D341Med (cell line): ENCODE measurements around the gene AGBL4.
A peak's percentile ranks its signal among the peaks of the same experiment; 100 is the strongest.

Experiments
- DNase-seq: peaks from one replicate; pipeline ENCODE4 v3.0.0; 2012; ENCODE audit warnings: low spot score

AGBL4 gene

GRCh38 chr1:48581270-48581669 lies 1442.5 kb downstream of the AGBL4 start:
- DNase-seq: no peak

- no peak for DNase-seq
Measured at GRCh38 chr1:48576565-48576964, 1447.2 kb downstream of the AGBL4 start.

GRCh38 chr1:48572646-48573258 lies 1451.0 kb downstream of the AGBL4 start:
- DNase-seq: peak; percentile 80

DNA sequence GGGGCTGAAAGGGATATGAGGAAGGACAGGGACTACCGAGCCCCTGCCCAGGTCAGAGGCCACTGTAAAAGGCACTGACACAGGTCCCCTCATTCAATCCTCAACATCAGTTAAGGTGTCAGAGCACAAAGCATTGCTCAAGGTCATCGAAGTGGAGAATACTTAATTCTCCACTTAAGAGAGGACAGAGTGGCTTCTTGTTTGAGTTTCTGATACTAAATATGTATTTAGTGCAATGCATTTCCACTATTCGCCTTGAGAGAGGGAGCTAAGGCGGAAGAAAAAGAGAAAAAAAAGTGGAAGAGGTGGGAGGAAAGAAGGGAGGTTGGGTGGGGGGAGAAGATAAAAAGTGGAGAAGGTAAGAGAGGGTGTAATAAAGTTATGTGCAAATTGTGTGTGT lies 1451.6 kb downstream of the AGBL4 start:
- no peak for DNase-seq

DNA sequence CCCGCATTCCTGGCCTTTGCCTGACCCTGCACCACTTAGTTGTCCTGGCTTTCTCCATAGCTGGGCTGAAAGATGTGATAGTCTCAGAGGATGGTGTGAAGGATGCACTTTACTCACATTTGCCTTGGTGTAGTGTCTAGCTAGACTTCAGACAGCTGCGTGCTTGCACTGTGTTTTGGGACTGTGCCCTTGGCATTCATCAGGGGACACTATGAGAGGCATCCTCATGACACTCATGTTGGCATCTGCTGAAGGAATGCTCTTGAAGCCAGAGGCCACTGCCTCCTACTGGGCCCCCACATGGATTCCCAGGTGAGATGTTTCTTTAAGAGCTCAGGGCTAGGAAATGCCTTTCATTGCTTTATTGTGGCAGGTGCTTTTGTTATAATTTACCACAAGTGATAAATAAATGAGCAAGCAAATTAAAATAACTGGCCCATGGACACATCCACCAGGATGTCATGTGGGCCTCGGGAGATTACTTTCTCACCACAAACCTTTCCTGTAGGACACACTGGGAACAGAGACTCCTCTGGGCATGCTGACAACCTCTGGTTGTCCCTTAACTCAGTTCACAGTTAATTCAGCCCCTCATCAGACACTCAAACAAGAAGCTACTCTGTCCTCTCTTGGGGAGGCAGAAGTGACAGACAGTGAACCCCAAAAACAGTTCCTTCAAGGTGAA lies 1452.3 kb downstream of the AGBL4 start:
- DNase-seq: no peak

DNA sequence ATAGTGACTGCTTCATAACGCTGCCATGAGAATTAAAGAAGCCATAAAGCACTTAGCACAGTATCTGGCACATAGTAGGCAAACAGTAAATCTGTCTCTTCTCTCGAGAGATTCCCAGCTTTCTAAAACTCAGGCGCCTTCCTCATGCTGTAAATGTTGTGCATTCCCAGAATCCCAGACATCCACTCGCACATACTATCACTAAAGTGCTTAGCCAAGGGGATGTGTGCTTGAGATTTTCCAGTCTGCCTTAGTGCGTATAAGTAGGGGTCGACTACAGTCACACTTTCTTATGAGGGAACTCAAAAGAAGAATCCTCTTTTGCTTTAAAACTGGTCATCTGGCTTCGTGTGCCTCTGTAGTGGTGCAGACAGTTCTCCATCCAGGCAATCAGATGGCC lies 1453.2 kb downstream of the AGBL4 start:
- DNase-seq: no peak

- no peak for DNase-seq
Measured at GRCh38 chr1:48568501-48568900, 1455.3 kb downstream of the AGBL4 start.

DNA sequence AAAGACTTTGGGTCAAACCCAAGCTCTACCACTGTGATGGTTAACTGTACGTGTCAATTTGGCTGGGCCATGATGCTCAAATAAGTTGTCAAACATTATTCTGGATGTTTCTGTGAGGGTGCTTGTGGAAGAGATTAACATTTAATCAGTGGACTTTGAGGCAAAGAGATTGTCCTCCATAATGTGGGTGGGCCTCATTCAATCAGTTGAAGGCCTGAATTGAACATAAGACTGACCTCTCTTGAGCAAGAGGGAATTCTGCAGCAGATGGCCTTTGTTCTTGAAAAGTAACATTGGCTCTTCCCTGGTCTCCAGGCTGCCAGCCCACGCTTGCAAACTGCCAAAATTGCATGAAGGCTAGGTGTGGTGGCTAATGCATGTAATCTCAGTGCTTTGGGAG lies 1457.3 kb downstream of the AGBL4 start:
- no peak for DNase-seq

- no peak for DNase-seq
Measured at GRCh38 chr1:48563021-48563420, 1460.7 kb downstream of the AGBL4 start.

DNA sequence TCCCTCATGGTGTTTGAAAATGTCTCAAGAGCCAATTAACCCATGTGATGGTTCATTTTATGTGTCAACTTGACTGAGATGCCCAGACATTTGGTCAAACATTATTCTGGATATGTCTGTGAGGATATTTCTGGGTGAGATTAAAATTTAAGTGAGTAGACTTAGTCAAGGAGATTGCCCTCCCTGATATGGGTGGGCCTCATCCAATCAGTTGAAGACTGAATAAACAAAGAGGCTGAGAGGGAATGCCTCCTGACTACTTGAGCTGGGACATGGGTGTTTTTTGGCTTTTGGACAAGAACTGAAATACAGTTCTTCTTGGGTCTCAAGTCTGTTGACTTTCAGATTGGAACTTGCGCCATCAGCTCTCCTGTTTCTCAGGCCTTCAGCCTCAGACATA lies 1462.3 kb downstream of the AGBL4 start:
- DNase-seq: no peak

- DNase-seq: no peak
Measured at GRCh38 chr1:48560577-48560976, 1463.2 kb downstream of the AGBL4 start.

DNA sequence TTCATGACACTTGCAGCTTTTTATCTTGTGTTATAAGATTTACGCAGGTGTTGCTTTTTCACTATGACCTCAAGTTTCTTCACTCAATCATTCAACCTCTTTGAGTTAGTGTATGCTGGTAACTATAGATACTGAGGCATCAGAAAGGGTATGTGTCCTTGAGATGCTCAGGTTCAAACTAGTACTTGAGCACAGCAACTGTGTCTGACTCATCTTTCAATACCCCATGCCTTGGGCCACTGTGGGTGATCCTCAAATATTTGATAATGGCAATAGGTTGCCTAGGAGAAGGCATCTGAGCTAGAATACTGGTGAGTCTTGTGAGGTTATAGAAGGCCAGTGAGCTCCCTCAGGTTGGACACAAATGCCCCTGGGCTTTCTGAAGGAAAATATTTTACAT lies 1463.6 kb downstream of the AGBL4 start:
- no peak for DNase-seq

DNA sequence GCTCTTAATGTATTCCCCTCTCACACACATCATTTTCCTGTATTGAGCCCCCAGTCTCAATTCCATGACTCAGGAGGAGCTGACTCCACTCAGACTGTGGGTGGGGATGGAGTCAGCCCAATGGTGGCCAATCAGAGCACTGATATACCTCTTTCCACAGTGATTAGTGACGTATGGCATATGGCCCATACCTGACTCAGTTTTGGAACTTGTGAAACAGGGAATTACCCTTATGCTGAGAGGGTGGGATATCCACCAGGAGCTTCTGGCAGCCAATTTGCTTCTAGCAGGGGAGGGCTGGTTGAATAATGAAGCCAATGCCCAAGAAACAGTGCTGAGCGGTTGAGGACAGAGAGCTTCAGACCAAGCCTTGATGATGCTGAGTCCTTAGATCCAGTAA lies 1465.4 kb downstream of the AGBL4 start:
- DNase-seq: no peak

DNA sequence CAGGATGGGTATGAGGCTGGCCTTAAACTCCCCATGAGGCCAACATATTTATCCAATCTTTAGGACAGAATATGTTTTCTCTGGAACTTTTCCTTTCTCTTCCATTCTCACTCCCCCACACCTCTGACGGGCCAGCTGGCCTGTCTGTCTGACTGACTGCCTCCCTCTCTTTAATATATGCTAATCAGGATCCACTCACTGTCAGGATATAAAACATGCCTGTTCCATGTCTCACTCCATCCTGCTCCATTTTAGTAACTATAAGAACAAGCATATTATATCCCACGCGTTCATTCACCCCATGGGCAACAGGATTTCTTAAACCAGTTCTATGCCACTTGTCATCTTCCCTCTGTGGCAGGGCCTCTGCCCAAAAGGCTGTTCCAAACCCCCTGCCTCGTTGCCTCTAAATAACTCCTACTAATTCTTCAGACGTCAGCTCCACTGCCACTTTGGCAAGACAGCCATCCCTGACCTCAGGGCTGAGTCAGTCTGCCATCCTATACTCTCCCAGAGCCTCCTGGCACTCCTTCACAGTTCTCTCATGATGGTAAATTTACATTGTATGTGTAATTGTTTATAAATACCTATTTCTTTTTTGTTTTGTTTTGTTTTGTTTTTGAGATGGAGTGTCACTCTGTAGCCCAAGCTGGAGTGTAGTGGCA lies 1467.4 kb downstream of the AGBL4 start:
- no peak for DNase-seq

- no peak for DNase-seq
Measured at GRCh38 chr1:48555271-48555670, 1468.5 kb downstream of the AGBL4 start.

DNA sequence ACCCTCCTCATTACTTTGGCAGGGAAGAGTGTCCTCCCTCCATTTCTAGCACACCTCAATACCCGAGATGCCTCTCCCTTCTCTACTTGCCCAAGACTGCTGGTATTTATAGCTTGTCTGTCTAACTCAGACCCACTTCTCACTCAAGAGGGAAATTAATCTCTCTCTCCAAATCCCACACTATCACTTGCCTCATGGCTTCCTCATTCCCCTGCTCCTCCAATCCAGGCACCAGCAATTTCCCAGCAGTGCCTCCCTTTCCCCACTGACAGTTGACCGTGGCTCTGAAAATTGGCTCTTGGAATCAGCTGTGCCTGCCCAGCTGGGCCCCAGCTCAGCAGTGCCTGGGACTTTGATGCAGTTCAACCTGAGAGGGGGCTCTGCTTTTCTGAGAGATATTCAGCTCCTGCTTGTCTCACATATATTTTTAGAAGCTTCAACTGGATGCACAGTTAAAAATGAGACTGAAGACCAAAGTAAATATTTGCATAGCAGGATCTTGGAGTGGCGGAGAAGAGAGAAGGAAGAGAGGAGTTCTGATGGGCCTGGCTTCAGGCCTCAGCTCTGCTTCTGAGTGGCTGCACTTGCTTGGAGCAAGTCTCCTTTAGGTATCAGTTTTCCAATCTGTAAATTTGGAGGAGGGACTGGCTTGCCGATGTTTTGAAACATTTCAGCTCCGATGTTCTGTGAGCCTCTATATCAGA lies 1470.7 kb downstream of the AGBL4 start:
- no peak for DNase-seq

DNA sequence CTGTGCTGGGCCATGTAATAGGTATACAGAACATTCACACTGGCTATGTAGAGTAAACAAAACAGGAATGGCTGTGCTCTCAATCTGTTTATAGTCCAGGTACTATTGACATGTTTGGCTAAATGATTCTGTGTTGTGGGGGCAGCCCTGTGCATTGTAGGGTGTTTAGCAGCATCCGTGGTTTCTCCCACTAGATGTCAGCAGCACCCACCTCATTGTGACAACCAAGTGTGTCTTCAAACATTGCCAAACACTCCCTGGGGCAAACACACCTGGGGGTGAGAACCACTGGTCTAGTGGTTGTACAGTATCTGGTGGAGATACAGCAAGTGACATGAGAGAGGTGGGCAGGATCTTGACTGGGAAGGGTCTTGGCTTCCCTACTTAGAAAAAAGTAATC lies 1471.3 kb downstream of the AGBL4 start:
- DNase-seq: peak; percentile 34

GRCh38 chr1:48548985-48549384 lies 1474.8 kb downstream of the AGBL4 start:
- DNase-seq: no peak

DNA sequence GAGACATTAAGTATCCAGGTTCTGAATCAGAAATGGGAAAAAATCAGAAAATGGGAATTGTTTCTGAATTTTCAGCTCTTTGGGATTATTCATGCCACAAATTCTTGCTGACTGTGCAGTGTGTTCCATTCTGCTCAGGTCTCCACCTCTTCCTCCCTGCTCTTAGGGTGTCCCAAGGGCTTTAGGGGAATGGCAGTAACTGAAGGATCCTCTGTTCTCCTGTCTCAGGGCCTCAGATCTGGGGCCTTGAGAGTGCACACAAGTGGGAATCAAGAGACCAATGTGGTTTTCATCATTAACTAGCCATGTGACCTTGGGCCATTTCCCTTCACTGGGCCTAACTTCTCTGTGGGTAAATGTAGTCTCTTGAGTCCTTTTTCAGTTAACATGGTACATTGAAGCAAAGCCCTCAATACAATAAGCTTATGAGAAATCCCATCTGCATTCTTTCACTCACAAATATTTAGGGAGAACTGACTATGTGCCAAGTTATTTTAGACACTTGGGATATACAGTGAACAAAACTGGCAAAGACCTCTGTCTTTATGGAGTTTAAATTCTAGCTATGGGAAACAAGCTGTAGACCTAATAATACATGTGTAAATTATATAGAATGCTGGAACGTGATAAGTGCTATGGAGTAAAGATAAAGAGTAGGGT lies 1476.1 kb downstream of the AGBL4 start:
- no peak for DNase-seq

- DNase-seq: no peak
Measured at GRCh38 chr1:48543854-48544253, 1479.9 kb downstream of the AGBL4 start.

GRCh38 chr1:48540587-48540986 lies 1483.2 kb downstream of the AGBL4 start:
- DNase-seq: no peak

DNA sequence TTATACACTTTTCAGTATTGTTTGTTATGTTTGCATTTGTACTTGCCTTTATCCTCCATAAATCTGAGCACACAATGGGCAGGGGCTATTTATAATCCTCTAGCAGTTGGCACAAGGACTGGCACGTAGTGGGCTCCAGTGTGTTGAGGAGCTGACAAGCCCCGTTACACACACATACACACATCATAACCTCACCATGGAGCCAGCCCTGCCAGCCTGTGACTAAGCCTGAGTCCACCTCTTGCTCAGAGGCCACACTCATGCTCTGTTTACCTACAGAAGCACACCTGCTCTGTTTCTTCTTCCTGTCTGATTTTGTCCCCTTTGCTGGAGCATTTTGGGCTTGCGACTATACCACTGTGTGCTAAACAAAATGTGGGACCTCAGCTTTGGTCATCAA lies 1487.3 kb downstream of the AGBL4 start:
- no peak for DNase-seq
